Lower lobe of right lung (tissue), 2 donors: ENCODE results near the gene YRDC. TPM values are rescaled to one million over a fixed set of nuclear protein-coding genes. Genes with fewer than 3 reads are reported as not detected.

Experiments used
- ATAC-seq, 2 donors: fragments of 200-7000 bp; cut with Tn5 transposase; one replicate each; pipeline ENCODE4 v1.9.1; 2020 to 2022; ENCODE audit warnings: mild to moderate bottlenecking in 2 of 2, moderate library complexity in 2 of 2
- DNase-seq: peaks from one replicate; pipeline ENCODE4 v3.0.0-alpha.2; 2020
- H3K27ac ChIP-seq: fragments of 200-600 bp; one replicate; pipeline ENCODE4 v1.8.0; 2022
- H3K27me3 ChIP-seq: fragments of 200-600 bp; one replicate; pipeline ENCODE4 v1.8.0; 2022; ENCODE audit warnings: low read depth
- H3K36me3 ChIP-seq: fragments of 200-600 bp; one replicate; pipeline ENCODE4 v1.8.0; 2022; ENCODE audit warnings: mild to moderate bottlenecking
- H3K4me1 ChIP-seq: fragments of 200-600 bp; one replicate; pipeline ENCODE4 v1.8.0; 2022
- H3K4me3 ChIP-seq: fragments of 200-600 bp; one replicate; pipeline ENCODE4 v1.8.0; 2022; ENCODE audit warnings: mild to moderate bottlenecking
- H3K9me3 ChIP-seq: fragments of 200-600 bp; one replicate; pipeline ENCODE4 v1.8.0; 2022
- CTCF ChIP-seq: fragments of 200-600 bp; IDR thresholded peaks from one replicate; pipeline ENCODE4 v1.8.0; 2022; ENCODE audit warnings: antibody characterized with exemption, mild to moderate bottlenecking
- intact Hi-C: fragments of 100-400 bp; cut with DNase I; formaldehyde crosslinking; loops from one replicate; pipeline ENCODE4 v1.11.0; 2022
- total RNA-seq: library from RNA; stranded (reverse); fragmentation: NEBNext Ultra II Directional; extraction: Animal tissue kit (Norgen Biotek cat#: 25700); gene quantifications from one replicate; pipeline ENCODE4 v1.2.1, GENCODE V29; 2021
- donor health status: DM: no; HTN: yes; CAD: no; lungs with severe emphysema.

YRDC gene
- total RNA-seq, 1 donor from 2014 or later = 11.2 TPM

- H3K4me1 ChIP-seq = no peaks in the 10 kb centered on the region
- peaks cover 91% of the 10 kb centered on the region for H3K36me3 ChIP-seq
- H3K9me3 ChIP-seq = no peaks in the 10 kb centered on the region
- no peak overlapping the region for H3K27ac ChIP-seq
- no peak for TF ChIP-seq CTCF
- H3K4me3 ChIP-seq = no peak overlapping the region
- DNase-seq (no peak), ATAC-seq (no peak)
- no peaks in the 10 kb centered on the region for H3K27me3 ChIP-seq
- intact Hi-C loops = no loop called here
Measured at GRCh38 chr1:37821481-37821880, 13.5 kb upstream of the YRDC start.

GRCh38 chr1:37817481-37817880 lies 9.5 kb upstream of the YRDC start:
- H3K4me3 ChIP-seq = no peak overlapping the region
- no peaks in the 10 kb centered on the region for H3K27me3 ChIP-seq
- no peaks in the 10 kb centered on the region for H3K4me1 ChIP-seq
- TF ChIP-seq CTCF = no peak
- H3K36me3 ChIP-seq = peaks cover 75% of the 10 kb centered on the region
- H3K9me3 ChIP-seq = no peaks in the 10 kb centered on the region
- DNase-seq = no peak
- no peak for ATAC-seq
- intact Hi-C loops = no loop called here
- no peak overlapping the region for H3K27ac ChIP-seq

- no peaks in the 10 kb centered on the region for H3K27me3 ChIP-seq
- H3K4me1 ChIP-seq = peaks cover 7% of the 10 kb centered on the region
- peaks cover 44% of the 10 kb centered on the region for H3K36me3 ChIP-seq
- intact Hi-C loops = no loop called here
- no peak overlapping the region for H3K27ac ChIP-seq
- no peak overlapping the region for H3K4me3 ChIP-seq
- no peak for TF ChIP-seq CTCF
- no peak for ATAC-seq
- DNase-seq = no peak
- no peaks in the 10 kb centered on the region for H3K9me3 ChIP-seq
Measured at GRCh38 chr1:37814252-37814651, 6.2 kb upstream of the YRDC start.

- Histone ChIP-seq H3K27me3 (no peaks in the 10 kb centered on the region), H3K36me3 (peaks cover 39% of the 10 kb centered on the region), H3K27ac (no peak overlapping the region), H3K4me3 (no peak overlapping the region), H3K4me1 (peaks cover 13% of the 10 kb centered on the region), H3K9me3 (no peaks in the 10 kb centered on the region)
- DNase-seq (no peak), ATAC-seq (no peak)
- no peak for TF ChIP-seq CTCF
- intact Hi-C loops = no loop called here
Measured at GRCh38 chr1:37813529-37814145, 5.6 kb upstream of the YRDC start.

- Histone ChIP-seq H3K27ac (no peak overlapping the region), H3K27me3 (no peaks in the 10 kb centered on the region), H3K36me3 (peaks cover 27% of the 10 kb centered on the region), H3K9me3 (no peaks in the 10 kb centered on the region), H3K4me1 (peaks cover 27% of the 10 kb centered on the region), H3K4me3 (no peak overlapping the region)
- DNase-seq (peak; percentile 80), ATAC-seq (peak; percentile 24 to 55)
- TF ChIP-seq CTCF = peak; percentile 85
- intact Hi-C loops = no loop called here
Measured at GRCh38 chr1:37811027-37811655, 3.1 kb upstream of the YRDC start.
